GM12801 (cell line): Measurements from ENCODE around the gene KRTAP12-2.

Experiments used
- CTCF ChIP-seq: IDR thresholded peaks from one replicate; pipeline ENCODE4 v1.5.1; 2011; ENCODE audit warnings: control low read depth; ENCODE audit not compliant: insufficient read length; ENCODE audit errors: extremely low read depth

Gene KRTAP12-2

GRCh38 chr21:44706026-44706705, 39.4 kb upstream of the KRTAP12-2 start:
- TF ChIP-seq CTCF, result no peak

- TF ChIP-seq CTCF, result no peak
Measured at GRCh38 chr21:44704636-44705001, 37.9 kb upstream of the KRTAP12-2 start.

GRCh38 chr21:44703731-44704635, 37.3 kb upstream of the KRTAP12-2 start:
- no peak for TF ChIP-seq CTCF

- no peak for TF ChIP-seq CTCF
Measured at GRCh38 chr21:44702973-44703730, 36.4 kb upstream of the KRTAP12-2 start.

GRCh38 chr21:44702111-44702972, 35.6 kb upstream of the KRTAP12-2 start:
- no peak for TF ChIP-seq CTCF

GRCh38 chr21:44701541-44701940, 34.8 kb upstream of the KRTAP12-2 start:
- TF ChIP-seq CTCF, result no peak

- no peak for TF ChIP-seq CTCF
Measured at GRCh38 chr21:44701023-44701400, 34.3 kb upstream of the KRTAP12-2 start.
